ENCODE results near the gene MLIP. TPM values are rescaled to one million over a fixed set of nuclear protein-coding genes. Genes with fewer than 3 reads are reported as not detected.

MLIP gene
- total RNA-seq, 1 experiment from 2014 or later: not detected

DNA sequence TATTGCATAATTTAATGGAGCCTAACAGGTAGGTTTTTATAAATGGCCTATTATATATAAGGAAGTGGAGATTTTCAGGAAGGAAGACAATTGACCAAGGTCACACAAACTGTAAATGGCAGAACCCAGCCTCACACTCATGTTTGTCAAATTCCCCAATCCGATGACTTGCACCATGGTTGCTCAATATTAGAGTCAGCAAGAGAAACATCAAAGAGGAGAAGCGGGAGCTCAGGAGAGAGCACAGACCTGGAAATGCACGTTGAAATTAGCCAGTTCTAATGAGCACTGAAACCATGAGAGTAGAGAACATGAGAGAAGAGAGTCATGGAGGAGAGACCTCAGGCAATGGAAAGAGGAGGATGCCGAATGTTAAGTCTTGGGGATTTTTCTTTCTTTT, 13.5 kb upstream of the MLIP start:
- DNase-seq (ENCODE audit: low read depth): no peak

DNA sequence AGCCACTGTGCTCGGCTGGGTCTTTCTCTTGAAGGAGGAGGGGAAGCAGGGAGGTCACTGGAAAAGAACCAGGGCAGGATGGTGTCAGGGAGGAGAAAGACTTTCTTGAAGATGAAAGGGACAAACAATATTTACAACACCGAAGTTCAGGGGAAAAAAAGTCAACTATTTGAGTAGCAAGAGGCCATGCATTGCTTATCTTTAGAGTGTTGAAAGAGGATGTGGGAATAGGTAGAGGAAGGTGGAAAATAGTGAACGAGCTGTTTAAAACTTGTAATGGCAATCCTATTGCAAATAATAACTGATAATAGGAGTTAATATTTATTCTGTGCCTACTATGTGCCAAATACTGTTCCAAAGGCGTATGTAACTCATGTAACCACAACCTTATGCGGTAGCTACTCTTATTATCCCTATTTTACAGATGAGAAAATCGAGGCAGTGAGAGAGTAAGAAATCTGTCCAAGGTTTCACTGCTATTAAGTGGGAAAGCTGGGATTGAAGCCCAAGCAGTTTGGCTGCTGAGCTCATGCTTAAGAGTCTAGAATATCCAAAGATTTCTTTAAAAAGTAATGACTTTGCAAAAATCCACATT, 12.7 kb upstream of the MLIP start:
- DNase-seq (ENCODE audit: low read depth): no peak

DNA sequence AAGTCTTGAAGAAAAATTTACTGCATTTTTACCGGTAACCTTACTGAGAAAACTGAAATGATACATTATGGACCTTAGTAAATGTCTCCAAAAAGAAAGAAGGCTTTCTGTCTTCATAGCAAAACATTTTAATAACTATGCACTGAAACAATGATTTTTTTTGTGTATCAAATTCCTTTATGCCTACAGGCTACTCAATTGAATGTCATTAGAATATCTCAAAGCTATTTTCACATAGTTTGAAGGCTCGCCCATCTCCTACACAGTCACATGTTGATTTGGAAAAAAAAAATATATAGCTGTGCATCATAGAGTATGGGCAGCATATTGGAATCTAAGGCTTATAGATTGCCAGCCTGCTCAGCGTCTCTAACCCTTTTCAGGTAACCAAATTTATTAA, 12.0 kb upstream of the MLIP start:
- DNase-seq (ENCODE audit: low read depth): no peak

DNA sequence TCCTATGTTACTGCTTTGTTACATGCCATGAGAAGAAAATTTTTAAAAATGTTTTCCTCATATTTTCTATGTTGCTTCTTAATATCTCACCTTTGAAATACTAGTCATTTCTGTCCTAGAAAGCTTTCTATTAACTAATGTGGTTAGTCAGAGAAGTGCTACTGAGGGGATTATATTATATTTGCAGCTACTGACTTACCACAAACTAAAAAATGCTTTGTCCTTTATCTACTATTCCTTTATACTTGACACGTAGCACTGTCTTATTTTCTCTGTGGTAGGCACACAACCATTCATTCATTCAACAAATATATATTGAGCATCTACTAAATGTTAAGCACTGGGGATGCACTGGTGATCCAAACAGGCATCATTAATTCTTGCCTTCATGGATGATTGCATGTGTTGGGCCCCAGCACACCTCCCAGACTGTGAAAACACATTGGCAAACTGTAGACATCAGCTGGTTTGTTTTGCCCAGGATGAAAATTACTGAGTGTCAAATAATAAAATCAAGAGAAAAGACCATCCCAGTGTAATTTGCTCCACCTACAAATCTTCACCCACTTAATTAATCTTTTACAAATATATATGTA, 10.7 kb upstream of the MLIP start:
- no peak for DNase-seq (ENCODE audit: low read depth)

DNA sequence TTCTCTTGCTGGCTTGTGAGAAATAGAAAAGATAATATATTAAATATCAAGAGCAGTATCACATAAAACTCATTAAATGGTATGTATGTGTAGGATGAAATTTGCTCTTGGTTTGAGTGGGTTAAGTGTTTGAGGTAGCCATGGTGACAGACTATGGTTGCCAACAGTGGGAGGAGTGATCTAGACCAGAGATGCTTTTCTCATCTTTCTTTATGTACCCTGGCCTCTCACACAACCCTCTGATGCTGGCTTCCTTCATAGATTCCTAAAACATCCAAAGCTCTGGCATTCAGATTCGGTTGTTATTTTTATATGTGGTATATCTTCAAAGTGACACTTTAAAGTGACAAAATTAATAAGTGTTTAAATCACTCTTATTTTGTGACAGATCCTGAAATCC, 9.0 kb upstream of the MLIP start:
- DNase-seq (ENCODE audit: low read depth): no peak

DNA sequence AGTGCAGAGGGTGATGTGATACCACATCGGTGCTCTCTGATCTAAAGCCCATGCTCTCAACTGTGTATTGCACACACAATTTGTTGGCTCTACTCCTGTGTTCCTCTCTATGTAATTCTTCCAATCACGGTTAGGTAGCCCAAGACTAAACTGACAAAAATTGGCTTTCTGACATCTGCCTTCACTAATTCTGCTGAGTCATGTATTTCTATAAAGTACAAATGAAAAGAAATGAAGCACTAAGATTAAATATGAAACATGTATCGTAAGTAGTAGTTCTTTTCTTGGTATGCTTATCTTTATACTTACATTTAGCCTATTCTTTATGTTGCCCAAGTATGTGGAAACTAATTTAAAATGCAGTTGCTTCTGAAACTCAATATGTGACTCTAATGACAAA, 7.7 kb upstream of the MLIP start:
- no peak for DNase-seq (ENCODE audit: low read depth)

DNA sequence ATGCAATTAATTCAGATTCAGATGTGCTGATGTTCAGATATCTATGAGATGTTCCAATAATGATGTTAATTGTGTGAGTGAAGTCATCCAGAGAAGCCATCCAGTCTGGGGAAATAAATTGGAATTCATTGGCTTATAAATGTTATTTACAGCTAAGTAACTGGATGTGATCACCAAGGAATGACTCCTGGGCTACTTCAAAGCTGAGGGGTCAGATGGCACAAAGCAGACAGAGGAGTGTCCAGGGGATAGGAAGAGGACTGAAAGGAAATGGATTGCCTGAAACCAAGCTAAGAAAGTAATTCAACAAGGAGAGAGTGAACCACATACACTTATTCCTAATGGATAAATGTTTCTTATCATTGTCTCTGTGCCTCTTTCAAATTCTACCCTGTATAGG, 4.5 kb upstream of the MLIP start:
- no peak for DNase-seq (ENCODE audit: low read depth)

DNA sequence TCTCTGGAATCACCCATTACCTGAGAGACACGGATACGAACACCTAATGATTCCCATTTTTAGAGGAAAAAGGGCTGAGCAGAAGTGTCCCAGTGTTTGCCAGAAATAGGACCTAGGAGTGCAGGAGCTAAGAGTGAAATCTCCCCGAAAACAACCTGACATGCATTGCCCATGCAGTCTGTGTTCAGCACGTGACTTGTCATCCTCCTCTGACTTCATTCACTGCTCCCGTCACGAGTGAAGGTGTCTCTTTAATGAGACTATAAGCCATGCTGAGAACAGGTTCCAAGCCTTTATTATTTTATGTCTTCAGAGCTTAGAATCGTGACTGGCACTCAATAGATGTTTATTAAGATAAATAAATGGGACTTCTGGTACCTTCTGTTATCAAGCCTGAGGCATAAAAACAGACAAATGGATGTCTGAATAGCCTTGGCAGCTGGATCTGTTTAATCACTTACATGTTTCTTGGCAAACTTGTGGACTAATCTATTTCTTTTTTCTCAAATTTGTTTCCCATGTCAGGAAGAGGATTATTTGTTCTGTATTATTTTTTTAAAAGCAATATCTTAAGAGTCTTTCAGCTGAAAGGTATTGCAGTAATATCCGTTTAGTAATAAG, 3.7 kb upstream of the MLIP start:
- no peak for DNase-seq (ENCODE audit: low read depth)

DNA sequence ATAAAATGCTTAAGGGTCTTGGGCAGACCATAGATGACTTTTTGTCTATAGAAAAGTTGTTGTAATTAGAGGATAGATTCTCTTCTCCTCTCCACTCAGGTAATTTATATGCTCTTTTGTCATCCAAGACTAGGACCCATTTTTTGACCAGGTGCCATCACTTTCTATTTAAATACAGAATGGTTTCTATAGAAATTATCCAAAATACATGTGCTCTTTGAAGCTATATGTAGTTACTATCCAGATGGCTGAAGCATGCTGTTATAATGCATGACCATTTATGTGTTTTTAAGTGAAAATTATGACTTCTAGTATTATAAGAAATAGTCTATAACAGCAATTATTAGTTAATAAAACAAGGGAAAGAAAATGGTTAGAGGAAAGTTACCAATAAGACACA, 3.0 kb upstream of the MLIP start:
- no peak for DNase-seq (ENCODE audit: low read depth)

DNA sequence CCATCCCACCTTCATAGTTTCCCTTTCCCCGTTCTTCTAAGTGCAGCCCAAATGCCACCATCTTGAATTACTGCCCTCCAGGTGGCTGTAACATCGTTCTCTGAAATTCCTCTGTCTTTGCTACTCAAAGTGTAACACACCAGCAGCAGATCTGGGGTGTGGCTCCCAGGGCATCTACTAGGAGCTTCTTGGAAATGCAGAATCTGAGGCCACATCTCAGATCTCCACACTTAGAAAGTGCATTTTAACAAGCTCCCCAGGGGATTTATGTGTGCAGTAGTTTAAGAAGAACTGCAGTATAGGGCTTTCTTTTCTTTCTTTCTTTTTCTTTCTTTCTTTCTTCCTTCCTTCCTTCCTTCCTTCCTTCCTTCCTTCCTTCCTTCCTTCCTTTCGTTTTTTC, 1.7 kb upstream of the MLIP start:
- DNase-seq (ENCODE audit: low read depth): no peak

DNA sequence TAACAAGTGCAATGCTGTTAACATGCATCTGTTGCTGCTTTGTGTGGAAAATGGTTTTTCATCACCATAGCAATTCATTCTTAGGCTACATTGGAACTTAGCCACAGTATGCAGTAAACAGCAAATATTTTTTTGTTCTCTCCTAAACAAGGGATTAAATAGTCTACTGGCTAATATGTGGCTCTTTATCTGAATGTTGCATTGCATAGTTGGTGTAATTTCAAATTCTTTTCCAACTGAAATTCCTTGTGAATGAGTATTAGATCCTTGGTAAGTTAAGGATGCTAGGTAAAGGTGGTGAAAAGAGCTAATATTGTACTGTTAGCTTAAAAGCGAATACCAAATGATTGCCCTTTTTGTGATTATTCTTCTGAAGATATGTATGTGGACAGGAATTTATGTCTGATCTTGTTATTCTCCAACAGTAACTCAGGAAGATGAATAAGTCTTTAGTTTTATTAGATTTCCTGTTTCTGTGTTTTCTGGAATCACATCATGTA, 958 bp downstream of the MLIP start:
- DNase-seq (ENCODE audit: low read depth): no peak

DNA sequence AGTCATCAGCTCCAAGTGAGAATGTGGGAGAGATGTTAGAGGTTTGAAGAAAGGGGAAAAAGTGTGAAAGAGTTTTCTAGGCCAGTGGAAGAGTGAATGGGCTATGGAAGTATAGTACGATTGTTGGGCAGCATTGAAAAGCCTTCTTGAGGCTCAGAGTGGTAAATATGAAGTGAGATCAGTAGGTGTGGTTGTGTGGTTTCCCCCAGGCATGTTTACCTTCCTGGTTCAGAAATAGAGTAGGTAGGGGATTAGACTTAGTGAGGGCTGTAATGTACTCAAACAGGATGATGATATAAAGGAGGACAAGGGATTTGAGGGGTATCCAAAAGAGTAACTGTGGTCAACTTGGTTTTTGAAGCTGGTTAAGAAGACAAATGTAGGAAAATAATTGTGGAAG, 3.7 kb downstream of the MLIP start:
- no peak for DNase-seq (ENCODE audit: low read depth)

DNA sequence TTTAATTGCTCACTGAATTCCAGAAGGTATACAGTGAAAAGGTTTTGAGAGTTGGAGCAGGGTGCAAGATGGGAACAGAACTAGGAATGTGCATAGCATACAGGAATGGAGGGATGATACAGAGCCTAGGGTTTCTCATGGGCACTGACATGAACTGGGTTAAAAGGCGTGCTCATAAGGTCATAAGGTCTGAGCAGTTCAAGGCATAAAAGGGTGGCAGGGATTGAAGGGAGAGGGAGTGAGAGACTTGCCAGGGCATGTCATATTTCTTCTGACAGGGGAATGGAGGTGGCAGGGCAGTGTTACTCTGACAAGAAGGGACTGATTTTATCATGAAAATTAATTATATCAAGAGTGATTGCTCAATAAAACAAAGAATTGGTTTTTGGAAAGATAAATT, 4.7 kb downstream of the MLIP start:
- no peak for DNase-seq (ENCODE audit: low read depth)

DNA sequence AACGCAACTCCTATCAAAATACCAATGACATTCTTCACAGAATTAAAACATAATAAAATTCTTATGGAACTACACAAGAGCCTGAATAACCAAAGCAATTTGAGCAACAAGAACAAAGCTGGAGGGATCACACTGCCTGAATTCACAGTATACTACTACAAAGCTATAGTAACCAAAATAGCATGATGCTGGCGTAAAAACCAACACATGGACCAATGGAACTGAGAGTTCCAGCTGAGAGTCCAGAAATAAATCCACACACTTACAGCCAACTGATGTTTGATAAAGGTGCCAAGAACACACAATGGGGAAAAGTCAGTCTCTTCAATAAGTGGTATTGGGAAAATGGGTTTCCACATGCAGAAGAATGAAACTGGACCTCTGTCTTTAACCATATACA, 6.9 kb downstream of the MLIP start:
- DNase-seq (ENCODE audit: low read depth): no peak

DNA sequence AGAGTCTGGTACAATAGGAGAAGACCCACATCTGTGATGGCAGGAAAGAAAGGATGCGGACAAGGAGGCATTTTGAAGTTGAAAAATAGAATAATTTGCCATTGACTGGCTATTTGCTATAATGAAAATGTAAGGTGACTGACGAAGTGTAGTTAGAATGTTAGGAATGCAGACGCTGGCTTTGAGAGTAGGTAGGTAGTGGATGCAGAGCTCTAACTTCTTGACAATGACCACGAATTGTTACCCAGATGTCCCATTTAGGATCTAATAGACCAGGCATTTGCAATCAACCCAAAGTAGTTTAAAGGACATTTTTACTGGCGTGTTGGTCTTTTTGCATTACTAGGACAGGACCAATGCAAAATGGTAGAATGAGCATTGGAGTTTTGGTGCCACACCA, 14.2 kb downstream of the MLIP start:
- no peak for DNase-seq (ENCODE audit: low read depth)

DNA sequence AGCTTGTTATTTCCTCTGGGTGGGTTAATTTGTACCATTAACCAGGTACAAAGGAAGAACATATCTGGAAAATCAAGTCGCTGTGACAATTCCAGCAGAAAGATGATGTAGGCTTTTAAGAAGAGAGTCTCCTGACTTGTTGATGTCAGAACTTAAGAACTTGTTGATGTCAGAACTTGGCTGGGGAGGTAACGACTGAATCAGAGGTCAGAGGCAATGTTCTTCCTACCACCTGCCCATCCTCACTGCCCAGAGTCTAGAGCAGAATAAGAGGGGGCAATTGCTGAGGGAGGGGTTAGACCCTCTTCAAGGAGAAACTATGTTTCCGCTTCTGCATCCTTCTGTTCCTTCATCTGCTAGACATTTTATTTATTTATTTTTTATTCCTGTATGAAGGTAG, 18.9 kb downstream of the MLIP start:
- no peak for DNase-seq (ENCODE audit: low read depth)

DNA sequence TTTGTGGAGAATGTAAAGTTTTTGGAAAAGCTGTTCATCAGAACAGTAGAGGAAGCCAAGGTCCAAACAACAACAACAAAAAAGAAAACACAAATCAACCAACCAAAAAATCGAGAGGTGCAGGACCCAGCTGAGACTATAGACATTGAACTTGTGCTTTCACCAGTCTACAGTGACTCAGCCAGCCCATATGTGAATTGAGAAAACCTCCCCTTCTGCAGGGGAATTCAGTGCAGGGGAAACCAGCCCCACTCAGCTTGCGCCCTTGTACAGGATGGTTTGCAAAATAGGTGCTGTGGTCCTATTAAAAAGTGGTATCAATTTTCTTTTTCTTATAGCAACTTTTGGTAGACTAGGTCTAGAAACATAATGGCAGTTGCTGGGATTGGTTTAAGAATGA, 21.3 kb downstream of the MLIP start:
- DNase-seq (ENCODE audit: low read depth): no peak

DNA sequence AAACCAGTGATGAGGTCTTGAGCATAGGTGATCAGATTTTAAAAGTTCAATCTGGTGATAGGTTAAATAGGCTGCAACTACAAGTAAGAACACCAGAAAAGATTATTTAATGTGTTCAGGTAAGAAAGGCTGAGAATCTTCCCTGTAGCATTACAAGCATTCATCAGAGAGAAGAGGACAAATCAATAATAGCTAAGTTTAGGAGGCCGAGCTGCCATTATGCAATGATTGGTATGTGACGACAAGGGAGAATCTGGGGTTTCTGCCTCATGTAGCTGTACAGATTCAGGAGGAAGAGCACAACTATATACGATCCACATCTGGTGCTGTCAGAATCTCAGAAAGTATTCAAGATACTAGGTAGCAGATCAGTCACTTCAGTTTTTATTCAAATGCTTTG, 21.9 kb downstream of the MLIP start:
- no peak for DNase-seq (ENCODE audit: low read depth)

DNA sequence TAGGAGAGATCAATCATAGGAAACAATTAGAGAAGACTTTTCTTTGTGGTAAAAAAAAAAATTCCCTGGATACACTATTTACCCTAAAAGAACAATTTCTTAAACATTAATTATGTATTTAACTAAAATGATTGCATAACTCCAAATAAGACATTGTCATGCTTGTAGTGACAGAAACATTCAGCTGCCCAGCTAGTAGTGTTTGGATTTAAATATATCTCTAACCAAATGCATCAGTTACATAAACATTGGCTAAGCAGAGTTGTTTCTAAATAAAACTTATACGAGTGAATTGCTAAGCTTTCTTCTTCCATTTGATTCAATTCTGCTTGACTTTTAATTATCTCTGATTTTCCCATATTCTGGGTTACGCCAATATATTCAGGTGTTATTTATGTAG, 23.7 kb downstream of the MLIP start:
- no peak for DNase-seq (ENCODE audit: low read depth)

DNA sequence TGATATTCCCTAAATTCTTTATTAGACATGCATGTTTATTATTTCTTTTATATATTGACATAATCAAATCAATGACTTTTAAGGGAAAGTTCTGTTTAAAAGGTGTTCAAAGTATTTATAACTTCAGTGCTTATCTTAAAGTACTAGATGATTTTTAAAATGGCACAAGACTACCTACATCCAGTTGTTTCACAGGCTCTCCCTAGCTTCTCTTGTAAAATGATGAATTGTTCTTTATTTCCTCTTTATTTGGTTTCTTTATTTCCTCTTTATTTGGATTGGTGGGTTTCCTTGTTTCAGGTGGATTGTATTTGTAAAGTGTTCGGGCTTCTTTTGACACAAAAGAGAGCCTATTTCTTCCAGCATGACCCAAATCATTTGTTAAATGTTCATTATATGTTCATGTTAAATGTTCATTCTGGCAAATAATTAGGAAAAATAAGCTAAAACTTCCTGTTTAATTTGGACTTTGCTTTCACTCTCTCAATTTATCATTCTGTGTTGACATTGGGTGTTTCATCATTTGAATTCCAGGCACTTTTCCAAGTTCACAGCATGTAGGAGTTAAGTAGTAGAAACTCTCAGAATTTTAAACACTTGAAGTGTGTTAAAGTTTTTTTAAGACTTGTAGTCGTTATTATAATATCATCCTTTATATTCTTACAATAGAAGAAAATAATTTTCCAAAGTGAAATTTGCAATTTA, 24.6 kb downstream of the MLIP start:
- peak; percentile 36 for DNase-seq (ENCODE audit: low read depth)

DNA sequence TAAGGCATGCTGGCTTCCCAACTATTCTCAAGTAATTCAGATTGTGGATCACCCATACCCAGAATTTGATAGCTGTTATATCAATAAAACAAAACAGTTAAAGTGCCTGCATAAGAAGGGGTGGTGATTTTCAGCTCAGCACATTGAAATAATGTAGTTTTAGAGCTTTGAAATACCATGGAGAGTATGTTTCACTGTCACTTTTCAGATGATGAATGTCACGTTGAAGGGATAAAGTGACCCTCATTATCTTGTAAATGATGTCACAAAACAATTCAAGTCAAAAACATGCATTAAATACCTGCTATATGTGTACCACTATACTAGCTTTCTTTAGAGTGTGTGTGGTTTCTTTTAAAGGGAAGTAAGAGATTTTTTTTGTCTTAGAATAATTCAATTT, 27.6 kb downstream of the MLIP start:
- DNase-seq (ENCODE audit: low read depth): no peak

DNA sequence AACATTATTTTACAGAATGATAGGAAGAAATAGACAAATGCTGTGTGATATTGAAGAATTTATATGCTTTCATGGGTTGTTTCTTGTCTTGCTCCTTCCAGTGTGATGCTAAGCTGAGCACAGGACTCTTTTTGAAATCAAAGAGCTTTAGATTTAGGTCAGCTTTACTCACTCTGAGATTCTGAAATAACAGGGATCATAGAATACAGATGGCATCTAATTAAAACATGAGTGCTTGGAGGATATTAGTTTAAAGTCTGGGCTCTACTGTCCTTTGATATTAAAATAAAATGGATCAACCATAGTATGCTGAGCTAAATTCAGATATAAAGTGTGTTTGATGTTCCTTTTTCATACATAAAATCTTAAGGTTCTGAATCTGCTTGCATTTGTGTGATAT, 29.6 kb downstream of the MLIP start:
- no peak for DNase-seq (ENCODE audit: low read depth)

DNA sequence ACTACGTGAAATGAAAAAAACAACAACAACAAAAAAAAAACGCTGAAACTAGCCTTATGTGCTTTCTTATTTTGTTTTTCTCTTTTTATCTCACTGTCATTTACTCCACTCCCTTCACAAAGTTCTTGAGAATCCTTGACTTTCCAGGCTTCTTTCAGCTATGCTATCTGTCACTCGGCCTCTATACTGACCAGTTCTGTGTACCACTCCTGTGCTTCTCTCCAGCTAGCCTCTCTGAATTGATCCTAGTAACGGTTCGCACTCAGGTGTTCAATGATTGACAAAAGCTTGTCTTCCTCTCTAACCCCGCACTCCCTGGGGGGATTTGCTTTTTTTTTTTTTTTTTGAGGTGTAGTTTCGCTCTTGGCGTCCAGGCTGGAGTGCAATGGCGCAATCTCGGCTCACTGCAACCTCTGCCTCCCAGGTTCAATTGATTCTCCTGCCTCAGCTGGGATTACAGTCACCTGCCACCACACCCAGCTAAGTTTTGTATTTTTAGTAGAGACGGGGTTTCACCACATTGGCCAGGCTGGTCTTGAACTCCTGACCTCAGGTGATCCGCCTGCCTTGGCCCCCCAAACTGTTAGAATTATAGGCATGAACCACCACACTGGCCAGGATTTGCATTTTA, 31.8 kb downstream of the MLIP start:
- no peak for DNase-seq (ENCODE audit: low read depth)

Measured in Daoy (cell line).